NCI-H748 treated with DMSO at 0.1 percent for 48 hours (cell line): ENCODE data around the gene TSR1.

Source experiments
- DNase-seq: peaks from one replicate; lab custom pipeline; 2025; lab: John Stamatoyannopoulos, UW

TSR1 gene

GRCh38 chr17:2336215-2336851, at the start of gene TSR1:
Gene TSR1 (minus strand): TSS chr17:2336457. CDS start chr17:2336427, 30 bp downstream.
- peak; percentile 79 for DNase-seq

GRCh38 chr17:2385240-2386210, 49.3 kb upstream of the TSR1 start:
- no peak for DNase-seq

GRCh38 chr17:2384439-2385127, 48.3 kb upstream of the TSR1 start:
- DNase-seq = no peak

- DNase-seq = no peak
Measured at GRCh38 chr17:2383628-2384167, 47.4 kb upstream of the TSR1 start.

GRCh38 chr17:2380950-2381649, 44.8 kb upstream of the TSR1 start:
- no peak for DNase-seq

- no peak for DNase-seq
Measured at GRCh38 chr17:2380226-2380922, 44.1 kb upstream of the TSR1 start.

- DNase-seq = no peak
Measured at GRCh38 chr17:2379489-2380225, 43.4 kb upstream of the TSR1 start.

- DNase-seq = no peak
Measured at GRCh38 chr17:2378905-2379304, 42.6 kb upstream of the TSR1 start.

GRCh38 chr17:2377659-2378058, 41.4 kb upstream of the TSR1 start:
- DNase-seq = no peak

- DNase-seq = no peak
Measured at GRCh38 chr17:2376107-2376506, 39.9 kb upstream of the TSR1 start.

- no peak for DNase-seq
Measured at GRCh38 chr17:2375406-2375805, 39.1 kb upstream of the TSR1 start.

- DNase-seq = no peak
Measured at GRCh38 chr17:2374549-2375285, 38.5 kb upstream of the TSR1 start.

- DNase-seq = no peak
Measured at GRCh38 chr17:2373179-2373578, 36.9 kb upstream of the TSR1 start.

GRCh38 chr17:2372681-2373080, 36.4 kb upstream of the TSR1 start:
- no peak for DNase-seq

GRCh38 chr17:2372180-2372579, 35.9 kb upstream of the TSR1 start:
- DNase-seq = no peak

GRCh38 chr17:2371183-2372130, 35.2 kb upstream of the TSR1 start:
- DNase-seq = no peak

GRCh38 chr17:2370211-2370589, 33.9 kb upstream of the TSR1 start:
- no peak for DNase-seq

- DNase-seq = no peak
Measured at GRCh38 chr17:2369551-2370210, 33.4 kb upstream of the TSR1 start.
